ENCODE data around the gene SLC24A3. TPM values are rescaled to one million over a fixed set of nuclear protein-coding genes. Genes with fewer than 3 reads are reported as not detected.

Gene SLC24A3
- total and polyA plus RNA-seq, 2 experiments from 2014 or later: not detected

GRCh38 chr20:19301142-19301541 is 88.7 kb downstream of the SLC24A3 start:
- no peaks in the 10 kb centered on the region for H4K20me1 ChIP-seq (ENCODE audit: insufficient read depth)
- WGBS, 2 experiments (ENCODE audit: low coverage in 1 of 2, low lambda C conversion rate in 2 of 2, missing lambda C conversion rate in 2 of 2): 29 to 32% methylated on average over 2 of the region's 2 CpGs
- H3K4me2 ChIP-seq (ENCODE audit: unreplicated experiment): no peak overlapping the region
- DNase-seq: no peak
- H3K27ac ChIP-seq: no peak overlapping the region
- no peaks in the 10 kb centered on the region for H3K9me2 ChIP-seq (ENCODE audit: insufficient read depth)
- H3K4me3 ChIP-seq: no peak overlapping the region
- H3K36me3 ChIP-seq (ENCODE audit: low read depth): no peaks in the 10 kb centered on the region
- no peaks in the 10 kb centered on the region for H3K9me3 ChIP-seq (ENCODE audit: low read depth)
- no peaks in the 10 kb centered on the region for H3K27me3 ChIP-seq (replicated peaks; ENCODE audit: insufficient read depth)
- no peak overlapping the region for H2AFZ ChIP-seq
- H3K79me2 ChIP-seq (ENCODE audit: insufficient read depth): no peaks in the 10 kb centered on the region
- no peak for TF ChIP-seq EZH2 (IDR thresholded peaks at IDR 0.05; ENCODE audit: insufficient read depth, poor library complexity, severe bottlenecking)
- no peak for TF ChIP-seq EZH2phosphoT487 (IDR thresholded peaks at IDR 0.05; ENCODE audit: insufficient read depth, low read depth)
- in situ Hi-C loops (cut with MboI): no loop called here
- no peaks in the 10 kb centered on the region for H3F3A ChIP-seq (ENCODE audit: insufficient read depth)
- H3K9ac ChIP-seq: no peak overlapping the region
- no peaks in the 10 kb centered on the region for H3K4me1 ChIP-seq (ENCODE audit: insufficient read depth)

GRCh38 chr20:19301843-19302242 is 89.4 kb downstream of the SLC24A3 start:
- Histone ChIP-seq H2AFZ (no peak overlapping the region), H3F3A (ENCODE audit: insufficient read depth) (no peaks in the 10 kb centered on the region), H3K9me3 (ENCODE audit: low read depth) (no peaks in the 10 kb centered on the region), H3K27ac (no peak overlapping the region), H3K4me2 (ENCODE audit: unreplicated experiment) (no peak overlapping the region), H4K20me1 (ENCODE audit: insufficient read depth) (no peaks in the 10 kb centered on the region), H3K79me2 (ENCODE audit: insufficient read depth) (no peaks in the 10 kb centered on the region), H3K9ac (no peak overlapping the region), H3K4me3 (no peak overlapping the region), H3K9me2 (ENCODE audit: insufficient read depth) (no peaks in the 10 kb centered on the region), H3K36me3 (ENCODE audit: low read depth) (no peaks in the 10 kb centered on the region), H3K4me1 (ENCODE audit: insufficient read depth) (no peaks in the 10 kb centered on the region), H3K27me3 (replicated peaks; ENCODE audit: insufficient read depth) (no peaks in the 10 kb centered on the region)
- in situ Hi-C loops (cut with MboI): no loop called here
- 43 to 47% methylated on average over 2 of the region's 2 CpGs for WGBS, 2 experiments (ENCODE audit: low coverage in 1 of 2, low lambda C conversion rate in 2 of 2, missing lambda C conversion rate in 2 of 2)
- TF ChIP-seq EZH2 (IDR thresholded peaks at IDR 0.05; ENCODE audit: insufficient read depth, poor library complexity, severe bottlenecking) (no peak), EZH2phosphoT487 (IDR thresholded peaks at IDR 0.05; ENCODE audit: insufficient read depth, low read depth) (no peak)
- no peak for DNase-seq

GRCh38 chr20:19302714-19303113 is 90.3 kb downstream of the SLC24A3 start:
- Histone ChIP-seq H3K9me2 (ENCODE audit: insufficient read depth) (no peaks in the 10 kb centered on the region), H3F3A (ENCODE audit: insufficient read depth) (no peaks in the 10 kb centered on the region), H3K27me3 (replicated peaks; ENCODE audit: insufficient read depth) (no peaks in the 10 kb centered on the region), H3K79me2 (ENCODE audit: insufficient read depth) (no peaks in the 10 kb centered on the region), H3K4me1 (ENCODE audit: insufficient read depth) (no peaks in the 10 kb centered on the region), H3K9ac (no peak overlapping the region), H3K27ac (no peak overlapping the region), H3K4me3 (no peak overlapping the region), H3K36me3 (ENCODE audit: low read depth) (no peaks in the 10 kb centered on the region), H3K4me2 (ENCODE audit: unreplicated experiment) (no peak overlapping the region), H2AFZ (no peak overlapping the region), H4K20me1 (ENCODE audit: insufficient read depth) (no peaks in the 10 kb centered on the region), H3K9me3 (ENCODE audit: low read depth) (no peaks in the 10 kb centered on the region)
- 51 to 54% methylated on average over 3 of the region's 3 CpGs for WGBS, 2 experiments (ENCODE audit: low coverage in 1 of 2, low lambda C conversion rate in 2 of 2, missing lambda C conversion rate in 2 of 2)
- TF ChIP-seq EZH2phosphoT487 (IDR thresholded peaks at IDR 0.05; ENCODE audit: insufficient read depth, low read depth) (no peak), EZH2 (IDR thresholded peaks at IDR 0.05; ENCODE audit: insufficient read depth, poor library complexity, severe bottlenecking) (no peak)
- DNase-seq: no peak
- in situ Hi-C loops (cut with MboI): no loop called here

- H4K20me1 ChIP-seq (ENCODE audit: insufficient read depth): no peaks in the 10 kb centered on the region
- H3F3A ChIP-seq (ENCODE audit: insufficient read depth): no peaks in the 10 kb centered on the region
- H3K27ac ChIP-seq: no peak overlapping the region
- no peak overlapping the region for H3K4me3 ChIP-seq
- 26 to 32% methylated on average over 5 of the region's 5 CpGs for WGBS, 2 experiments (ENCODE audit: low coverage in 1 of 2, low lambda C conversion rate in 2 of 2, missing lambda C conversion rate in 2 of 2)
- no peak for DNase-seq
- in situ Hi-C loops (cut with MboI): no loop called here
- no peaks in the 10 kb centered on the region for H3K4me1 ChIP-seq (ENCODE audit: insufficient read depth)
- H3K36me3 ChIP-seq (ENCODE audit: low read depth): no peaks in the 10 kb centered on the region
- H3K79me2 ChIP-seq (ENCODE audit: insufficient read depth): no peaks in the 10 kb centered on the region
- no peak overlapping the region for H3K9ac ChIP-seq
- H3K9me2 ChIP-seq (ENCODE audit: insufficient read depth): no peaks in the 10 kb centered on the region
- H3K9me3 ChIP-seq (ENCODE audit: low read depth): no peaks in the 10 kb centered on the region
- no peaks in the 10 kb centered on the region for H3K27me3 ChIP-seq (replicated peaks; ENCODE audit: insufficient read depth)
- H3K4me2 ChIP-seq (ENCODE audit: unreplicated experiment): no peak overlapping the region
- H2AFZ ChIP-seq: no peak overlapping the region
- TF ChIP-seq EZH2 (IDR thresholded peaks at IDR 0.05; ENCODE audit: insufficient read depth, poor library complexity, severe bottlenecking) (no peak), EZH2phosphoT487 (IDR thresholded peaks at IDR 0.05; ENCODE audit: insufficient read depth, low read depth) (no peak)
Measured at GRCh38 chr20:19304389-19304788, 91.9 kb downstream of the SLC24A3 start.

GRCh38 chr20:19304886-19305415 is 92.5 kb downstream of the SLC24A3 start:
- no peaks in the 10 kb centered on the region for H3K36me3 ChIP-seq (ENCODE audit: low read depth)
- H3K9me3 ChIP-seq (ENCODE audit: low read depth): no peaks in the 10 kb centered on the region
- H3F3A ChIP-seq (ENCODE audit: insufficient read depth): no peaks in the 10 kb centered on the region
- no peak for TF ChIP-seq EZH2 (IDR thresholded peaks at IDR 0.05; ENCODE audit: insufficient read depth, poor library complexity, severe bottlenecking)
- no peak for TF ChIP-seq EZH2phosphoT487 (IDR thresholded peaks at IDR 0.05; ENCODE audit: insufficient read depth, low read depth)
- no peaks in the 10 kb centered on the region for H3K27me3 ChIP-seq (replicated peaks; ENCODE audit: insufficient read depth)
- no peaks in the 10 kb centered on the region for H3K9me2 ChIP-seq (ENCODE audit: insufficient read depth)
- H3K9ac ChIP-seq: no peak overlapping the region
- H3K4me2 ChIP-seq (ENCODE audit: unreplicated experiment): no peak overlapping the region
- H3K4me3 ChIP-seq: no peak overlapping the region
- no peak overlapping the region for H3K27ac ChIP-seq
- no peaks in the 10 kb centered on the region for H4K20me1 ChIP-seq (ENCODE audit: insufficient read depth)
- H3K4me1 ChIP-seq (ENCODE audit: insufficient read depth): no peaks in the 10 kb centered on the region
- DNase-seq: no peak
- H2AFZ ChIP-seq: no peak overlapping the region
- WGBS, 2 experiments (ENCODE audit: low coverage in 1 of 2, low lambda C conversion rate in 2 of 2, missing lambda C conversion rate in 2 of 2): 48 to 52% methylated on average over 3 of the region's 3 CpGs
- in situ Hi-C loops (cut with MboI): no loop called here
- H3K79me2 ChIP-seq (ENCODE audit: insufficient read depth): no peaks in the 10 kb centered on the region
